Measurements from ENCODE around the gene LTK.

Gene LTK

DNA sequence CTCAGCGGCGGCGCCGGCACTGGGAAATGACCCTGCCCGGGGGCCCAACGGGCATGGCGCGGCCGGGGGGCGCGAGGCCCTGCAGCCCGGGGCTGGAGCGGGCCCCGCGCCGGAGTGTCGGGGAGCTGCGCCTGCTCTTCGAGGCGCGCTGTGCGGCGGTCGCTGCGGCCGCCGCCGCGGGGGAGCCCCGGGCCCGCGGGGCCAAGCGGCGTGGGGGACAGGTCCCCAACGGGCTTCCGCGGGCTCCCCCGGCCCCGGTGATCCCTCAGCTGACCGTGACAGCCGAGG, 19.8 kb downstream of the LTK start:
- TF ChIP-seq, protein P1, sequence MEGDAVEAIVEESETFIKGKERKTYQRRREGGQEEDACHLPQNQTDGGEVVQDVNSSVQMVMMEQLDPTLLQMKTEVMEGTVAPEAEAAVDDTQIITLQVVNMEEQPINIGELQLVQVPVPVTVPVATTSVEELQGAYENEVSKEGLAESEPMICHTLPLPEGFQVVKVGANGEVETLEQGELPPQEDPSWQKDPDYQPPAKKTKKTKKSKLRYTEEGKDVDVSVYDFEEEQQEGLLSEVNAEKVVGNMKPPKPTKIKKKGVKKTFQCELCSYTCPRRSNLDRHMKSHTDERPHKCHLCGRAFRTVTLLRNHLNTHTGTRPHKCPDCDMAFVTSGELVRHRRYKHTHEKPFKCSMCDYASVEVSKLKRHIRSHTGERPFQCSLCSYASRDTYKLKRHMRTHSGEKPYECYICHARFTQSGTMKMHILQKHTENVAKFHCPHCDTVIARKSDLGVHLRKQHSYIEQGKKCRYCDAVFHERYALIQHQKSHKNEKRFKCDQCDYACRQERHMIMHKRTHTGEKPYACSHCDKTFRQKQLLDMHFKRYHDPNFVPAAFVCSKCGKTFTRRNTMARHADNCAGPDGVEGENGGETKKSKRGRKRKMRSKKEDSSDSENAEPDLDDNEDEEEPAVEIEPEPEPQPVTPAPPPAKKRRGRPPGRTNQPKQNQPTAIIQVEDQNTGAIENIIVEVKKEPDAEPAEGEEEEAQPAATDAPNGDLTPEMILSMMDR (IDR thresholded peaks at IDR 0.05; ENCODE audit: low read depth, low read length): no peak
- peak overlapping the region; percentile 38 for H3K4me3 ChIP-seq (ENCODE audit: low read depth, low read length)
- H3K4me1 ChIP-seq: peaks cover 5% of the 10 kb centered on the region
- H3K27me3 ChIP-seq: peaks cover 5% of the 10 kb centered on the region
- no peaks in the 10 kb centered on the region for H3K36me3 ChIP-seq
- DNase-seq: no peak
- H3K9me3 ChIP-seq: no peaks in the 10 kb centered on the region

DNA sequence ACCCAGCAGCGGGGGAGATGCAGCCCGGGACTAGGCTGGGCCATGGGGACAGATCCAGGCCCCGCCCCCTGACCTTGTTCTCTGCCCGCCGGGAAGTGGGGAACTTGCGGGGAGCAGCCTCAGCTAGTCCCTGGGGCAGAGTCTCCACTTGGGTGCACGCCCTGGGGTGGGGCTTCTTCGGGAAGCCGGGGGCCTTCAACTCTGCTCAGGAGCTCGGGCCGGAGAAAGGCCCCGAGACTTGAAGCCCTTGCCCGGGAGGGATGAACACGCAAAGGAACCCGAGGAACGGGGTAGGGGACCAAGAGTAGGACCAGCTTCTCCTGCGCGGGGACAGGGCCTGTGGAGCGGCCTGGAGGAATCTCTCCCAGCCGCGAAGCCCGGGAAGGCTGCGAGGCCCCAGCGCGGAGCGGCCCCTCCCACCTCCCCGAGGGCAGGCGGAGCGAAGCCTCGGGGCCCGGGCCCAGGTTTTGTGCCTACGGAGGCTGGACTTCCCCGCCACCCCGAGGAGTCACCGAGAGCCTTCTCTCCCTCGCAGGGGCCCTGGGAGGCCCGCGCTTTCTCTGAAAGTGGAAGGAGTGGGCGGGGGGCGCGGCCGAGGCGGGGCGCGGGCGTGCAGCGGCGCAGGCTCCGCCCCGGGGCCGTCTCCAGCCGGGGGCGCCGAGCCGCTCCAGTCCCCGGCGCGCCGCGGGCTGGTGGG, 20.3 kb downstream of the LTK start, which contains the start of gene ITPKA:
Gene ITPKA, plus strand, starts transcription at position 670 of the 697 bp plus-strand sequence. CDS start 54 bp downstream, outside the sequence.
- no peaks in the 10 kb centered on the region for H3K9me3 ChIP-seq
- TF ChIP-seq, protein P1 (IDR thresholded peaks at IDR 0.05; ENCODE audit: low read depth, low read length): no peak
- H3K4me3 ChIP-seq (ENCODE audit: low read depth, low read length): peak within 1 kb of the TSS; percentile 70
- H3K4me1 ChIP-seq: peaks cover 5% of the 10 kb centered on the region
- DNase-seq: peak; percentile 84
- no peaks in the 10 kb centered on the region for H3K36me3 ChIP-seq
- peaks cover 5% of the 10 kb centered on the region for H3K27me3 ChIP-seq

DNA sequence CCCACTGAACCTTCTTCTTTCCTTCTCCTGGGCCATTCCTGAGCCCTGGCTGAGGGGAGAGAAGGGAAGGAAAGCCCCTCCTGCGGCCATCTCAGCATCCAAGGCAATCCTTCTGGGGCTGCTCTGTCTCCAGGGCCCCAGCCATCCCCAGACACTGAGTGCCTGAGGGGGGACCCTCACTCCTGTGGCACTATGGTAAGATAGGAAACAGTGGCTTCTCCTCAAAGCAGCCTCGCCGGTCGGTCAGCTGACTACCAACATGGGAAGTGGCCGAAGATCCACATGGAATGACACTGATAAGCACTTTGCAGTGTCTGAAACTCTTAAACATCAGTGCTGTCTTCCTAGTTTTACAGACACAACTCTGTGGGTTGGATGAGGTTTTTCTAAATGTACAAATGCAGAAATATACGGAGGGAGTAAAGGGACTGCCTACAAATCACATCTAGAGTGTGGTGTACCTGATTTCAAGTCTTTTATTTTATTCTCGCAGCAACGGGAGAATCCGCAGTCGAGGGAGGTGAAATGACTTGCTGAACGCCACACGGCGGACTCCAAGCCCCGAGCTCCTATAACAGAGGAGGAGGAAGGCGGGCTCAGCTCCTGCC, 20.9 kb downstream of the LTK start:
- Histone ChIP-seq H3K4me3 (ENCODE audit: low read depth, low read length) (peak overlapping the region; percentile 70), H3K36me3 (no peaks in the 10 kb centered on the region), H3K27me3 (peaks cover 5% of the 10 kb centered on the region), H3K9me3 (no peaks in the 10 kb centered on the region), H3K4me1 (peaks cover 5% of the 10 kb centered on the region)
- TF ChIP-seq, protein P1 (IDR thresholded peaks at IDR 0.05; ENCODE audit: low read depth, low read length): no peak
- no peak for DNase-seq

DNA sequence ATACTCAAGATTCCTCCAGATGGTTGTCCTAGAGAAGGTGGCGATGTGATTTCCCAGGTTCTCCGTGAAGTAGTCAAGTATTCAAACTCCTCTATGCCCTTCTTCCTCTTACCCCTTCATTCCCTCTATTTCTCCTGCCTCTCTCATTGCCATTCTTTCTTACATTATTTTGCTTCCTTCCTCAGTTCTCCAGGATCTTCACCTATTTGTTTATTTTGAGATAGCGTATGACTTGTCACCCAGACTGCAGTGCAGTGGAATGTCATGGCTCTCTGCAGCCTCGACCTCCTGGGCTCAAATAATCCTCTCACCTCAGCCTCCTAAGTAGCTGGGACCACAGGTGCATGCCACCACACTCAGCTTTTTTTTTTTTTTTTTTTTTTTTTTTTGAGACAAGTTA, 21.7 kb downstream of the LTK start:
- Histone ChIP-seq H3K4me1 (peaks cover 5% of the 10 kb centered on the region), H3K36me3 (no peaks in the 10 kb centered on the region), H3K4me3 (ENCODE audit: low read depth, low read length) (no peak overlapping the region), H3K9me3 (no peaks in the 10 kb centered on the region), H3K27me3 (peaks cover 5% of the 10 kb centered on the region)
- no peak for DNase-seq
- TF ChIP-seq, protein P1 (IDR thresholded peaks at IDR 0.05; ENCODE audit: low read depth, low read length): no peak

DNA sequence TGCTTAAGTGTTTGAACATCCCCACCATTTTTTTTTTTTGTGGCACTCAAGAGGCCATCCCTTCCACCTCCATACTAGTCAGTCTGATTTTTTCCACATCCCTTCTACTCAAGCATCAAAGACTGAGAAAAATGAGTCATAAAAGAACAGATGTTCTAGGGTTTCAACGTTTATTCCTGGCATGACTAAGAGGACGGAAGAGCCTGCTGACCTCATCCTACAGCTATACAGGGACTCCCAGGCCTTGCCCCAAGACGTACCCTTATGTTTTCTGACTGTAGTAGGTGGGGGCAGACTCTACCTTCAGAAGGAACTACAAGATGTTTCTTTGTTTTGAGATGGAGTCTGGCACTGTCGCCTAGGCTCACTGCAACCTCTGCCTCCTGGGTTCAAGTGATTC, 23.3 kb downstream of the LTK start:
- TF ChIP-seq, protein P1 (IDR thresholded peaks at IDR 0.05; ENCODE audit: low read depth, low read length): no peak
- Histone ChIP-seq H3K27me3 (peaks cover 5% of the 10 kb centered on the region), H3K4me3 (ENCODE audit: low read depth, low read length) (no peak overlapping the region), H3K9me3 (no peaks in the 10 kb centered on the region), H3K4me1 (peaks cover 5% of the 10 kb centered on the region; the same call in 1 of the 2 replicates), H3K36me3 (no peaks in the 10 kb centered on the region)
- no peak for DNase-seq

DNA sequence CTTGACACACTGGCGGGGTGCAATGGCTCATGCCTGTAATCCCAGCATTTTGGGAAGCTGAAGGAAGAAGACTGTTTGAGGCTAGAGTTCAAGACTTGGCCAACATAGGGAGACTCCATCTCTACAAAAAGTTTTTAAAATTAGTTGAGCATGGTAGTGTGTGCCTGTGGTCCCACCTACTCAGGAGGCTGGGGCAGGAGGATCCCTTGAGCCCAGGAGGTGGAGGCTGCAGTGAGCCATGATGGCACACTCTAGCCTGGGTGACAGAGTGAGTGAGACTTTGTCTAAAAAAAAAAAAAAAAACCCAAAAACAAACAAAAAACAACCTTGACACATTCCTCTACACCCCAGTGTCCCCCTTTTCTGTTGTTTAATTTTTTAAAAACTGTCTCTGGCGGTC, 24.0 kb downstream of the LTK start:
- no peaks in the 10 kb centered on the region for H3K9me3 ChIP-seq
- peaks cover 5% of the 10 kb centered on the region; the same call in 1 of the 2 replicates for H3K4me1 ChIP-seq
- H3K36me3 ChIP-seq: no peaks in the 10 kb centered on the region
- no peak overlapping the region for H3K4me3 ChIP-seq (ENCODE audit: low read depth, low read length)
- DNase-seq: no peak
- TF ChIP-seq, protein P1 (IDR thresholded peaks at IDR 0.05; ENCODE audit: low read depth, low read length): no peak
- H3K27me3 ChIP-seq: peaks cover 5% of the 10 kb centered on the region

All from BE2C (cell line).